ENCODE data around the gene TMEM121.

DNA sequence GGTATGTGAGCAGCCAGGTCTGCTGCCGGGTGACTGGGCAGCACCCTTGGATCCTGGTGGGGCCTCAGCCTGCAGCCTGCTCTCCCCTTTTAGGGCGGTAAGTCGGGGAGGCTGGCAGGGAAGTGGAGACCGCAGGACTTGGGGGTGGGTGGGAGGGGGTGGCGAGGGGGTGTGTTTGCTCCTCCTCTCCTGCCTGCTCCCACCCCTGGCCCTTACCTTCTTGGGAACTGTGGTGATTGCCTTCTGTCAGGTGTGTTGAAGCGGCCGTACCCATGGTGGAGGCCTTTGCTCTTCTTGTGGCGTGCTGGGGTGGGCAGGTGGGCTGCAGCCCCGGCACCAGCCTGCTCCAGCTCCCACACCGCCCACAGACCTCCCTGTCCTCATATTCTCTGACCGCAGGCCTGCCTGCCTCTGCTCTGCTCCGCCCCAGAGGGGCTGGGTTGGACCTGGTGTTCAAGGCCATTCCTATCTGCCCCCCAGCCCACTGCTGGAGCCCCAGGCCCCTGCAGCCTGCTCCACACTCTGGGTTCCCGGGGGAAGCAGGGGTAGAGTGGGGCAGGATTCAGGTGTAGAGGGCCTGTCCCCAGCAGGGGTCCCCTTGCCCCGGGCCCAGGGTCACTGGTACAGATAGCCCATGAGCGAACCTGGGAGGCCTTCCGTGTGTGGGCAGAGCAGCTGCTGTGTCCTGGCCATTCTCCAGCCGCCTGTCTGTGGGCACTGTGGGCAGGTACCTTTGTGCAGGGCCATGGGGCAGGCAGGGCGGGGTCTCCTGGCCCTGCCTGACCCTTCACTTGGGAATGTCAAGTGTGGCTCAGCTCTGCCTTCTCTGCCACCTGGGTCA is 30.2 kb upstream of the TMEM121 start:
- TF ChIP-seq POLR2A (IDR thresholded peaks at IDR 0.05), result no peak
- TF ChIP-seq, protein P1, sequence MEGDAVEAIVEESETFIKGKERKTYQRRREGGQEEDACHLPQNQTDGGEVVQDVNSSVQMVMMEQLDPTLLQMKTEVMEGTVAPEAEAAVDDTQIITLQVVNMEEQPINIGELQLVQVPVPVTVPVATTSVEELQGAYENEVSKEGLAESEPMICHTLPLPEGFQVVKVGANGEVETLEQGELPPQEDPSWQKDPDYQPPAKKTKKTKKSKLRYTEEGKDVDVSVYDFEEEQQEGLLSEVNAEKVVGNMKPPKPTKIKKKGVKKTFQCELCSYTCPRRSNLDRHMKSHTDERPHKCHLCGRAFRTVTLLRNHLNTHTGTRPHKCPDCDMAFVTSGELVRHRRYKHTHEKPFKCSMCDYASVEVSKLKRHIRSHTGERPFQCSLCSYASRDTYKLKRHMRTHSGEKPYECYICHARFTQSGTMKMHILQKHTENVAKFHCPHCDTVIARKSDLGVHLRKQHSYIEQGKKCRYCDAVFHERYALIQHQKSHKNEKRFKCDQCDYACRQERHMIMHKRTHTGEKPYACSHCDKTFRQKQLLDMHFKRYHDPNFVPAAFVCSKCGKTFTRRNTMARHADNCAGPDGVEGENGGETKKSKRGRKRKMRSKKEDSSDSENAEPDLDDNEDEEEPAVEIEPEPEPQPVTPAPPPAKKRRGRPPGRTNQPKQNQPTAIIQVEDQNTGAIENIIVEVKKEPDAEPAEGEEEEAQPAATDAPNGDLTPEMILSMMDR (IDR thresholded peaks at IDR 0.05), result no peak
